Ovary (tissue), 3 donors: ENCODE measurements around the gene B4GALNT1.

ENCODE experiments used
- CTCF ChIP-seq, 3 donors: fragments of 450-650 bp in 2 of 3; fragments of 200-600 bp in 1 of 3; IDR thresholded peaks; one replicate each; pipeline versions ENCODE4 v1.5.1 to v1.8.0; 2016 to 2022; ENCODE audit warnings: antibody characterized with exemption in 3 of 3, mild to moderate bottlenecking in 1 of 3
- EP300 ChIP-seq: sonication (generic); formaldehyde crosslinking; IDR thresholded peaks from one replicate; pipeline ENCODE4 v1.6.1; 2017; ENCODE audit warnings: antibody characterized with exemption
- POLR2A ChIP-seq: fragments of 450-650 bp; IDR thresholded peaks from one replicate; pipeline ENCODE4 v1.6.1; 2017; ENCODE audit warnings: antibody characterized with exemption, mild to moderate bottlenecking, moderate library complexity
- donor health status: DM: no; HTN: no; CAD: no.

- no peak for TF ChIP-seq CTCF (IDR thresholded peaks at IDR 0.05)
- no peak for TF ChIP-seq POLR2A
- no peak for TF ChIP-seq EP300
Measured at GRCh38 chr12:57632073-57632957, 686 bp downstream of the B4GALNT1 start.
